K562 (cell line): ENCODE measurements around the gene CHD6. TPM values are rescaled to one million over a fixed set of nuclear protein-coding genes. Genes with fewer than 3 reads are reported as not detected.

Experiments used
- ATAC-seq: fragments of 200-7000 bp; cut with Tn5 transposase; 3 replicates; pipeline ENCODE4 v1.9.1; 2020; ENCODE audit warnings: moderate library complexity
- BruUV-seq: library from RNA; stranded (reverse); fragments of 400-500 nt; replicated peaks from 2 replicates; lab custom pipeline; 2021; lab: Mats Ljungman, UMichigan
- CTCF ChIA-PET: fragments of 300-600 bp; formaldehyde crosslinking; extraction: SDS; loops from one replicate; lab custom pipeline; 2021; ENCODE audit warnings: low intra/inter-chr PET ratio; lab: Yijun Ruan, JAX
- POLR2A ChIA-PET: fragments of 300-600, 350-650 bp; sonication (Branson Sonifier 250); formaldehyde crosslinking; extraction: SDS; loops from one replicate; lab custom pipeline; 2021; ENCODE audit warnings: antibody characterized with exemption, inconsistent platforms; lab: Yijun Ruan, JAX
- DNase-seq, 4 experiments: peaks; one replicate each; pipeline versions ENCODE4 v3.0.0 to v3.0.0-alpha.2; 2011 to 2018; ENCODE audit warnings: low spot score in 3 of 4, mixed read lengths in 3 of 4; ENCODE audit errors: extremely low read depth in 1 of 4
- FAIRE-seq: peaks from 2 replicates; lab custom pipeline; 2011; peaks lifted over from hg19 to GRCh38; lab: Jason Lieb, UNC
- H2AFZ ChIP-seq: 2 replicates; pipeline ENCODE4 v1.6.0; 2011; ENCODE audit warnings: low read depth, low read length, control low read depth, inconsistent platforms
- H3K27ac ChIP-seq: fragments of 200-600 bp; 3 replicates; pipeline ENCODE4 v1.8.0; 2011; ENCODE audit warnings: low read depth, mild to moderate bottlenecking, control low read depth, inconsistent platforms, low read length, moderate library complexity, mixed read lengths; ENCODE audit errors: extremely low read depth
- H3K27me3 ChIP-seq, 2 experiments: fragments of 300-600 bp in 1 of 2; 2 replicates in 1 of 2; 3 replicates in 1 of 2; pipeline versions ENCODE4 v1.6.0 to v1.8.0; 2011; ENCODE audit warnings: inconsistent platforms in 2 of 2, low read length in 2 of 2, mild to moderate bottlenecking in 1 of 2, mixed read lengths in 1 of 2, moderate library complexity in 1 of 2; ENCODE audit not compliant: control insufficient read depth in 2 of 2, insufficient read depth in 2 of 2
- H3K36me3 ChIP-seq: fragments of 300-600 bp; 3 replicates; pipeline ENCODE4 v1.8.0; 2011; ENCODE audit warnings: mild to moderate bottlenecking, low read length, inconsistent platforms; ENCODE audit not compliant: control insufficient read depth, insufficient read depth
- H3K4me1 ChIP-seq, 2 experiments: fragments of 200-600 bp in 1 of 2; replicated peaks in 1 of 2; 2 replicates in 1 of 2; 3 replicates in 1 of 2; pipeline versions ENCODE4 v1.5.1 to v1.8.0; 2011; ENCODE audit warnings: inconsistent platforms in 2 of 2, low read length in 2 of 2, mild to moderate bottlenecking in 1 of 2, mixed read lengths in 1 of 2, moderate library complexity in 1 of 2; ENCODE audit not compliant: control insufficient read depth in 2 of 2, insufficient read depth in 2 of 2
- H3K4me2 ChIP-seq: 2 replicates; pipeline ENCODE4 v1.6.1; 2011; ENCODE audit warnings: low read length, control low read depth, inconsistent platforms, mixed read lengths; ENCODE audit not compliant: insufficient read depth
- H3K4me3 ChIP-seq: fragments of 200-600 bp; sonication (generic), shearing (Covaris generic); 2 replicates; pipeline ENCODE4 v1.5.1; 2016; ENCODE audit warnings: control low read depth, inconsistent platforms
- H3K79me2 ChIP-seq: fragments of 200-600 bp; 3 replicates; pipeline ENCODE4 v1.8.0; 2011; ENCODE audit warnings: low read length, inconsistent platforms; ENCODE audit not compliant: control insufficient read depth, insufficient read depth
- H3K9ac ChIP-seq, 2 experiments: 2 replicates each; pipeline versions ENCODE4 v1.6.0 to v1.6.1; 2011; ENCODE audit warnings: low read depth in 2 of 2, low read length in 2 of 2, control low read depth in 1 of 2, inconsistent platforms in 1 of 2, mild to moderate bottlenecking in 1 of 2, mixed read lengths in 1 of 2; ENCODE audit not compliant: insufficient read depth in 1 of 2
- H3K9me1 ChIP-seq: one replicate; pipeline ENCODE4 v1.6.0; 2011; ENCODE audit warnings: inconsistent platforms, mild to moderate bottlenecking, low read length, moderate library complexity; ENCODE audit not compliant: control insufficient read depth, insufficient read depth
- H3K9me3 ChIP-seq: replicated peaks from 2 replicates; pipeline ENCODE4 v1.5.1; 2011; ENCODE audit warnings: low read depth, low read length, inconsistent platforms; ENCODE audit not compliant: control insufficient read depth, insufficient read depth
- H4K20me1 ChIP-seq: replicated peaks from 2 replicates; pipeline ENCODE4 v1.6.1; 2011; ENCODE audit warnings: low read length, inconsistent platforms, mixed read lengths; ENCODE audit not compliant: control insufficient read depth, insufficient read depth
- BRCA1 ChIP-seq, 2 experiments: fragments of 450-650 bp in 1 of 2; sonication (generic) in 1 of 2; formaldehyde crosslinking in 1 of 2; IDR thresholded peaks; 2 replicates each; pipeline versions ENCODE4 v1.5.0 to v1.6.1; 2017 to 2020; ENCODE audit warnings: mild to moderate bottlenecking in 1 of 2, missing genetic modification reagents in 1 of 2
- CHD4 ChIP-seq: fragments of 200-600 bp; sonication (generic); IDR thresholded peaks from 3 replicates; pipeline ENCODE4 v1.6.1; 2012; ENCODE audit warnings: low read depth, mild to moderate bottlenecking, mixed read lengths, low read length, inconsistent platforms; ENCODE audit not compliant: insufficient read depth, insufficient replicate concordance, poor library complexity, severe bottlenecking
- COPS2 ChIP-seq: fragments of 450-650 bp; conservative IDR thresholded peaks from 2 replicates; pipeline ENCODE4 v1.6.1; 2016; ENCODE audit warnings: mild to moderate bottlenecking, moderate library complexity
- HDGF ChIP-seq: fragments of 450-650 bp; IDR thresholded peaks from 2 replicates; pipeline ENCODE4 v1.6.1; 2016
- HES1 ChIP-seq: fragments of 450-650 bp; IDR thresholded peaks from 2 replicates; pipeline ENCODE4 v1.6.1; 2016; ENCODE audit warnings: low read depth, mild to moderate bottlenecking, moderate library complexity
- LARP7 ChIP-seq: fragments of 450-650 bp; IDR thresholded peaks from 2 replicates; pipeline ENCODE4 v1.6.1; 2016
- MED1 ChIP-seq: sonication (generic); formaldehyde crosslinking; IDR thresholded peaks from 2 replicates; pipeline ENCODE4 v1.8.1; 2023; ENCODE audit warnings: missing genetic modification reagents, borderline replicate concordance
- PHF21A ChIP-seq: fragments of 450-650 bp; IDR thresholded peaks from 2 replicates; pipeline ENCODE4 v1.6.1; 2017; ENCODE audit warnings: low read depth, borderline replicate concordance
- PHTF2 ChIP-seq: fragments of 250-450 bp; sonication (Bioruptor Pico); IDR thresholded peaks from 2 replicates; pipeline ENCODE4 v1.5.0; 2021; ENCODE audit warnings: mild to moderate bottlenecking
- SPI1 ChIP-seq: IDR thresholded peaks from 2 replicates; pipeline ENCODE4 v1.6.1; 2011; ENCODE audit warnings: low read depth, low read length, control low read depth, borderline replicate concordance
- TEAD1 ChIP-seq, 2 experiments: fragments of 450-650 bp in 1 of 2; sonication (generic) in 1 of 2; formaldehyde crosslinking; IDR thresholded peaks; 2 replicates each; pipeline versions ENCODE4 v1.4.0 to v1.8.0; 2020 to 2022; ENCODE audit warnings: mild to moderate bottlenecking in 2 of 2, missing genetic modification reagents in 1 of 2
- U2AF1 ChIP-seq: fragments of 200-400 bp; formaldehyde crosslinking; optimal IDR thresholded peaks from 2 replicates; pipeline ENCODE3; 2017; ENCODE audit warnings: mild to moderate bottlenecking, low read depth, low read length, moderate library complexity
- ZNF23 ChIP-seq: fragments of 250-450 bp; sonication (Bioruptor Pico); IDR thresholded peaks from 2 replicates; pipeline ENCODE4 v1.4.0; 2020; ENCODE audit warnings: mild to moderate bottlenecking
- WGBS: fragments of 100-300 bp; shearing (Covaris generic); methylation state at CpG from one replicate; pipeline ENCODE4 v1.1.6; 2016; ENCODE audit warnings: low coverage, mixed read lengths; ENCODE audit not compliant: insufficient coverage; ENCODE audit errors: missing lambda C conversion rate; 5-methylcytosine and 5-hydroxymethylcytosine counted together
- in situ Hi-C: fragments of 300-500 bp; cut with MboI; formaldehyde crosslinking; loops from 4 replicates; pipeline ENCODE4 v1.15.0; 2018; ENCODE audit warnings: inconsistent platforms, mixed read lengths
- intact Hi-C: fragments of 100-400 bp; cut with micrococcal nuclease; formaldehyde crosslinking; loops from 2 replicates; pipeline ENCODE4 v1.14.2; 2022
- polyA plus RNA-seq, 8 experiments: library from polyadenylated mRNA; depleted of rRNA in 4 of 8; stranded (reverse) in 5 of 8; unstranded in 3 of 8; fragments of >200 nt; fragmentation: Nextera tagmentation in 2 of 8; fragmentation: Illumina TruSeq in 1 of 8; extraction: Ambion mirVana in 2 of 8; extraction: Trizol in 1 of 8; gene quantifications; 2 replicates each; pipeline versions ENCODE4 v1.2.1 to v1.2.3, GENCODE V29; 2011 to 2014; ENCODE audit warnings: inconsistent platforms in 1 of 8, missing spikeins in 1 of 8
- total RNA-seq, 7 experiments: library from RNA; depleted of rRNA in 6 of 7; stranded (reverse); fragments of >200 nt in 6 of 7; fragmentation: Illumina TruSeq in 2 of 7; extraction: Trizol in 2 of 7; gene quantifications; 2 replicates each; pipeline versions ENCODE4 v1.2.1 to v1.2.3, GENCODE V29; 2011 to 2021; ENCODE audit warnings: low replicate concordance in 1 of 7
- TF ChIP-seq, protein P1 (sequence below), 3 experiments: IDR thresholded peaks in 2 of 3; conservative IDR thresholded peaks in 1 of 3; 2 replicates each; pipeline ENCODE4 v1.5.1; 2011 to 2012; ENCODE audit warnings: low read length in 3 of 3, mild to moderate bottlenecking in 3 of 3, control low read depth in 2 of 3, improper control_type of control experiment in 1 of 3, inconsistent platforms in 1 of 3, low read depth in 1 of 3, mixed read lengths in 1 of 3, moderate library complexity in 1 of 3; ENCODE audit not compliant: insufficient read depth in 2 of 3
- TF ChIP-seq, protein P2 (sequence below), 3 experiments: fragments of 200-800 bp in 1 of 3; fragments of 250-450 bp in 1 of 3; fragments of 450-650 bp in 1 of 3; sonication (Bioruptor Pico) in 1 of 3; sonication (Bioruptor generic) in 1 of 3; formaldehyde crosslinking in 1 of 3; IDR thresholded peaks; 2 replicates each; pipeline versions ENCODE4 v1.6.1 to v1.8.0; 2016 to 2022; ENCODE audit warnings: mild to moderate bottlenecking in 2 of 3, missing genetic modification characterization in 2 of 3, missing compliant biosample characterization in 1 of 3, moderate library complexity in 1 of 3

The CHD6 gene
- total and polyA plus RNA-seq, 9 of the 15 experiments (the other 6 are each of a cell fraction or from before 2014, with no cell fraction given): 3.9 to 24.2 (median 12.8) TPM

GRCh38 chr20:41356951-41357350, 261.2 kb downstream of the CHD6 start (continued):
- TF ChIP-seq MED1 (CRISPR knock-in tag): no peak
- TF ChIP-seq ZNF23 (CRISPR knock-in tag): no peak
- TF ChIP-seq HDGF: no peak
- no peak for TF ChIP-seq TEAD1 (CRISPR knock-in tag; IDR thresholded peaks at IDR 0.05)

- DNase-seq: no peak
- intact Hi-C loops: no loop called here
- WGBS: 60% methylated on average over 7 of the region's 7 CpGs
- no peaks in the 10 kb centered on the region for H3K27me3 ChIP-seq
- peaks cover 1% of the 10 kb centered on the region; the same call in 1 of the 2 replicates for H4K20me1 ChIP-seq
- H3K4me3 ChIP-seq: no peak overlapping the region
- no peak overlapping the region for H3K4me2 ChIP-seq
- no peak for FAIRE-seq
- POLR2A ChIA-PET: interaction anchor here (1.1 kb wide), 1 partner anchor 24 kb away, joined by 3 read pairs; no protein-coding TSS in a partner anchor
- H3K79me2 ChIP-seq: no peaks in the 10 kb centered on the region
- H2AFZ ChIP-seq: no peak overlapping the region
- H3K9me3 ChIP-seq: no peaks in the 10 kb centered on the region
- H3K4me1 ChIP-seq: peaks cover 0 to 2% of the 10 kb centered on the region in 2 experiments; a peak in 1 of 5 replicates
- in situ Hi-C loops: no loop called here
- no peak for ATAC-seq
- BruUV-seq: no TSS peak
- H3K9ac ChIP-seq: no peak overlapping the region
- no peaks in the 10 kb centered on the region; the same call in 2 of the 3 replicates for H3K36me3 ChIP-seq
- CTCF ChIA-PET: no interaction called here
- no peak overlapping the region for H3K27ac ChIP-seq
- H3K9me1 ChIP-seq: no peaks in the 10 kb centered on the region
- TF ChIP-seq CHD4 (no peak), HES1 (no peak), LARP7 (no peak), BRCA1 (IDR thresholded peaks at IDR 0.05) (no peak), BRCA1 (CRISPR knock-in tag; IDR thresholded peaks at IDR 0.05) (no peak), COPS2 (no peak), SPI1 (no peak), PHF21A (no peak), PHTF2 (CRISPR knock-in tag) (no peak), U2AF1 (no peak)
- TF ChIP-seq, protein P1, sequence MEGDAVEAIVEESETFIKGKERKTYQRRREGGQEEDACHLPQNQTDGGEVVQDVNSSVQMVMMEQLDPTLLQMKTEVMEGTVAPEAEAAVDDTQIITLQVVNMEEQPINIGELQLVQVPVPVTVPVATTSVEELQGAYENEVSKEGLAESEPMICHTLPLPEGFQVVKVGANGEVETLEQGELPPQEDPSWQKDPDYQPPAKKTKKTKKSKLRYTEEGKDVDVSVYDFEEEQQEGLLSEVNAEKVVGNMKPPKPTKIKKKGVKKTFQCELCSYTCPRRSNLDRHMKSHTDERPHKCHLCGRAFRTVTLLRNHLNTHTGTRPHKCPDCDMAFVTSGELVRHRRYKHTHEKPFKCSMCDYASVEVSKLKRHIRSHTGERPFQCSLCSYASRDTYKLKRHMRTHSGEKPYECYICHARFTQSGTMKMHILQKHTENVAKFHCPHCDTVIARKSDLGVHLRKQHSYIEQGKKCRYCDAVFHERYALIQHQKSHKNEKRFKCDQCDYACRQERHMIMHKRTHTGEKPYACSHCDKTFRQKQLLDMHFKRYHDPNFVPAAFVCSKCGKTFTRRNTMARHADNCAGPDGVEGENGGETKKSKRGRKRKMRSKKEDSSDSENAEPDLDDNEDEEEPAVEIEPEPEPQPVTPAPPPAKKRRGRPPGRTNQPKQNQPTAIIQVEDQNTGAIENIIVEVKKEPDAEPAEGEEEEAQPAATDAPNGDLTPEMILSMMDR (IDR thresholded peaks at IDR 0.05 in 2 of 3, conservative IDR thresholded peaks at IDR 0.05 in 1 of 3; ENCODE audit: insufficient read depth in 2 of 3, low read depth in 1 of 3, low read length in 3 of 3): no peak
- TF ChIP-seq, protein P2, sequence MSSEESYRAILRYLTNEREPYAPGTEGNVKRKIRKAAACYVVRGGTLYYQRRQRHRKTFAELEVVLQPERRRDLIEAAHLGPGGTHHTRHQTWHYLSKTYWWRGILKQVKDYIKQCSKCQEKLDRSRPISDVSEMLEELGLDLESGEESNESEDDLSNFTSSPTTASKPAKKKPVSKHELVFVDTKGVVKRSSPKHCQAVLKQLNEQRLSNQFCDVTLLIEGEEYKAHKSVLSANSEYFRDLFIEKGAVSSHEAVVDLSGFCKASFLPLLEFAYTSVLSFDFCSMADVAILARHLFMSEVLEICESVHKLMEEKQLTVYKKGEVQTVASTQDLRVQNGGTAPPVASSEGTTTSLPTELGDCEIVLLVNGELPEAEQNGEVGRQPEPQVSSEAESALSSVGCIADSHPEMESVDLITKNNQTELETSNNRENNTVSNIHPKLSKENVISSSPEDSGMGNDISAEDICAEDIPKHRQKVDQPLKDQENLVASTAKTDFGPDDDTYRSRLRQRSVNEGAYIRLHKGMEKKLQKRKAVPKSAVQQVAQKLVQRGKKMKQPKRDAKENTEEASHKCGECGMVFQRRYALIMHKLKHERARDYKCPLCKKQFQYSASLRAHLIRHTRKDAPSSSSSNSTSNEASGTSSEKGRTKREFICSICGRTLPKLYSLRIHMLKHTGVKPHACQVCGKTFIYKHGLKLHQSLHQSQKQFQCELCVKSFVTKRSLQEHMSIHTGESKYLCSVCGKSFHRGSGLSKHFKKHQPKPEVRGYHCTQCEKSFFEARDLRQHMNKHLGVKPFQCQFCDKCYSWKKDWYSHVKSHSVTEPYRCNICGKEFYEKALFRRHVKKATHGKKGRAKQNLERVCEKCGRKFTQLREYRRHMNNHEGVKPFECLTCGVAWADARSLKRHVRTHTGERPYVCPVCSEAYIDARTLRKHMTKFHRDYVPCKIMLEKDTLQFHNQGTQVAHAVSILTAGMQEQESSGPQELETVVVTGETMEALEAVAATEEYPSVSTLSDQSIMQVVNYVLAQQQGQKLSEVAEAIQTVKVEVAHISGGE (CRISPR knock-in tag; IDR thresholded peaks at IDR 0.05): no peak
Observed at GRCh38 chr20:41355598-41356203, 262.5 kb downstream of the CHD6 start.
